ENCODE measurements around the gene RNF7. TPM values are rescaled to one million over a fixed set of nuclear protein-coding genes. Genes with fewer than 3 reads are reported as not detected.

The RNF7 gene
- total RNA-seq, 1 experiment from 2014 or later: 126 TPM

DNA sequence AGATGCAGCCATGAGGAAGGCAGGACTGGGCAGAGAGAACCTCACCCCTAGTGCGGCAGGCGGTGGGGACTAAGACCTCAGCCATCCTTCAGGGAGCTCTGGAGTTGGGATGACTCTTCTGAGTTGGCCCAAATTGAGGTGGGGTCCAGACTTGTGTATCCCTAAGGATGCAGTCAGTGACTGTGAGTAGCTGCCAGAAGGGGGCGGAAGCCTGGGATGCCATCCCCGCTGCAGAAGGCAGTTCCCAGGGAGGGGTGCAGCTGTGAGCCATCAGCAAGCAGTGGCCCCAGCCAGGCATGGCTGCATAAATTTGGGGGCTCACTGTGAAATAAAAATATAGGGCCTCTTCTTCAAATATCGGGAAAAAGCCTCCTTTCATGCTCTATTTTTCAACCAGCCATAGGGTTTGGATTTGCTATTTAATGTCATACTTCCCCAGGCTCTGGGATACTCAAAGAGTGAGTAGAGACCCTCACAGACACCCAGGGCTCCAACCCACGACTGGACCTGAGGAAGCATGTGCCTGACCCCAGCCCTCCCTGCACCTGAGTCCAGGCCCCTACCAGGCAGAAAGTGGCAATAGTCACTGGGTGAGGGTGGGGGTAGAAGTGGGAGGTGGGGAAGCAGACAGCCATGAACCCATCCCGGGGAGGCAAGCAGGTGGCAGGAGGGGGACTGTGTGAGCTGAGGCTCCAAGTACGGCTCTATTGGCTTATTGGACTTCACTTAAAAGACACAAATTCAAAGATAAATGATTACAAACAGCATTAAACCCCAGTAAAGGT, 55.6 kb downstream of the RNF7 start:
- H2BK15ac ChIP-seq (ENCODE audit: low read depth, low read length): no peak overlapping the region
- no peak overlapping the region for H3K9ac ChIP-seq (ENCODE audit: extremely low read depth, insufficient read length, low read length)
- Mint-ChIP-seq H3K27ac (no peak overlapping the region), H3K4me3 (no peak overlapping the region), H3K4me1 (peaks cover 24 to 35% of the 10 kb centered on the region in 2 experiments), H3K9me3 (no peaks in the 10 kb centered on the region; a peak in 1 of 5 replicates), H3K27me3 (ENCODE audit: low read depth) (peaks cover 31% of the 10 kb centered on the region), H3K36me3 (ENCODE audit: insufficient read depth in 1 of 3, low read depth in 3 of 3) (no peaks in the 10 kb centered on the region)
- no peaks in the 10 kb centered on the region for H3K27me3 ChIP-seq (ENCODE audit: insufficient read depth, low read length)
- no peak overlapping the region for H4K8ac ChIP-seq (replicated peaks; ENCODE audit: insufficient read length, low read depth, low read length)
- no peak overlapping the region for H3K4me2 ChIP-seq (ENCODE audit: insufficient read depth, insufficient read length, low read length)
- H3K14ac ChIP-seq (ENCODE audit: insufficient read depth, low read length): no peak overlapping the region; the same call in 1 of the 2 replicates
- H3K27ac ChIP-seq (ENCODE audit: insufficient read length, low read depth, low read length): no peak overlapping the region
- DNase-seq: peak; percentile 76
- H4K5ac ChIP-seq (ENCODE audit: insufficient read length, low read depth, low read length): no peak overlapping the region
- H4K20me1 ChIP-seq (ENCODE audit: control insufficient read depth, insufficient read depth, insufficient read length): no peaks in the 10 kb centered on the region
- H4K91ac ChIP-seq (ENCODE audit: insufficient read length, low read depth, low read length): no peak overlapping the region
- no peak overlapping the region for H2BK120ac ChIP-seq (ENCODE audit: low read depth, low read length, poor library complexity, severe bottlenecking)
- no peak overlapping the region for H3K18ac ChIP-seq (ENCODE audit: insufficient read length, low read depth, low read length)
- H3K9me3 ChIP-seq (ENCODE audit: control insufficient read depth, low read depth, low read length): no peaks in the 10 kb centered on the region
- H3K23me2 ChIP-seq (ENCODE audit: insufficient read length, low read depth, low read length, poor library complexity, severe bottlenecking): no peaks in the 10 kb centered on the region
- peaks cover 6% of the 10 kb centered on the region; the same call in 1 of the 2 replicates for H3K4me1 ChIP-seq (ENCODE audit: insufficient read depth, low read length)
- no peak overlapping the region for H2BK12ac ChIP-seq (ENCODE audit: insufficient read length, low read depth, low read length)
- no peak overlapping the region for H2AK5ac ChIP-seq (ENCODE audit: insufficient read length, low read length)
- H2AFZ ChIP-seq (ENCODE audit: low read length): no peak overlapping the region
- no peak overlapping the region for H3K4ac ChIP-seq (ENCODE audit: low read depth, low read length)
- H3K23ac ChIP-seq (ENCODE audit: insufficient read length, low read depth, low read length): no peak overlapping the region
- no peak overlapping the region for H3T11ph ChIP-seq (ENCODE audit: low read length)
- no peaks in the 10 kb centered on the region for H3K79me1 ChIP-seq (ENCODE audit: insufficient read depth, low read depth, low read length, poor library complexity, severe bottlenecking)
- no CpG with 5 or more reads among the region's 8 CpGs for WGBS (ENCODE audit: extremely low coverage, insufficient read length, low lambda C conversion rate)
- TF ChIP-seq, protein P1, sequence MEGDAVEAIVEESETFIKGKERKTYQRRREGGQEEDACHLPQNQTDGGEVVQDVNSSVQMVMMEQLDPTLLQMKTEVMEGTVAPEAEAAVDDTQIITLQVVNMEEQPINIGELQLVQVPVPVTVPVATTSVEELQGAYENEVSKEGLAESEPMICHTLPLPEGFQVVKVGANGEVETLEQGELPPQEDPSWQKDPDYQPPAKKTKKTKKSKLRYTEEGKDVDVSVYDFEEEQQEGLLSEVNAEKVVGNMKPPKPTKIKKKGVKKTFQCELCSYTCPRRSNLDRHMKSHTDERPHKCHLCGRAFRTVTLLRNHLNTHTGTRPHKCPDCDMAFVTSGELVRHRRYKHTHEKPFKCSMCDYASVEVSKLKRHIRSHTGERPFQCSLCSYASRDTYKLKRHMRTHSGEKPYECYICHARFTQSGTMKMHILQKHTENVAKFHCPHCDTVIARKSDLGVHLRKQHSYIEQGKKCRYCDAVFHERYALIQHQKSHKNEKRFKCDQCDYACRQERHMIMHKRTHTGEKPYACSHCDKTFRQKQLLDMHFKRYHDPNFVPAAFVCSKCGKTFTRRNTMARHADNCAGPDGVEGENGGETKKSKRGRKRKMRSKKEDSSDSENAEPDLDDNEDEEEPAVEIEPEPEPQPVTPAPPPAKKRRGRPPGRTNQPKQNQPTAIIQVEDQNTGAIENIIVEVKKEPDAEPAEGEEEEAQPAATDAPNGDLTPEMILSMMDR (conservative IDR thresholded peaks at IDR 0.05): peak; percentile 80
- H2BK20ac ChIP-seq (ENCODE audit: low read depth, low read length, poor library complexity, severe bottlenecking): no peak overlapping the region
- H2BK5ac ChIP-seq (ENCODE audit: insufficient read length, low read length): no peak overlapping the region
- H3K79me2 ChIP-seq (ENCODE audit: insufficient read depth, low read length): no peaks in the 10 kb centered on the region
- H3K56ac ChIP-seq (ENCODE audit: insufficient read length, low read depth, low read length): no peak overlapping the region
